IMR-90 (cell line): ENCODE measurements around the gene FAF1. TPM values are rescaled to one million over a fixed set of nuclear protein-coding genes. Genes with fewer than 3 reads are reported as not detected.

Experiments used
- ATAC-seq: fragments of 200-7000 bp; cut with Tn5 transposase; 2 replicates; pipeline ENCODE4 v1.9.1; 2020; ENCODE audit warnings: low read depth, mild to moderate bottlenecking, moderate library complexity
- BruUV-seq: library from RNA; stranded (reverse); fragments of 400-500 nt; replicated peaks from 2 replicates; lab custom pipeline; 2021; lab: Mats Ljungman, UMichigan
- CTCF ChIA-PET: fragments of 300-600 bp; formaldehyde crosslinking; extraction: SDS; loops from one replicate; lab custom pipeline; 2021; ENCODE audit warnings: antibody characterized with exemption; lab: Yijun Ruan, JAX
- POLR2A ChIA-PET: fragments of 300-600 bp; sonication (Branson Sonifier 250); formaldehyde crosslinking; loops from one replicate; lab custom pipeline; 2022; ENCODE audit warnings: antibody characterized with exemption; ENCODE audit not compliant: unreplicated experiment; lab: Charles Lee
- DNase-seq: peaks from one replicate; pipeline ENCODE4 v3.0.0; 2013
- H2AFZ ChIP-seq: replicated peaks from 2 replicates; pipeline ENCODE3; 2013; ENCODE audit warnings: low read length, mild to moderate bottlenecking; ENCODE audit not compliant: poor library complexity
- H2AK5ac ChIP-seq: 2 replicates; pipeline ENCODE4 v1.6.1; 2013; ENCODE audit warnings: low read depth, low read length, inconsistent platforms
- H2AK9ac ChIP-seq: replicated peaks from 2 replicates; pipeline ENCODE3; 2013; ENCODE audit warnings: mild to moderate bottlenecking, low read depth, low read length, moderate library complexity; ENCODE audit not compliant: poor library complexity
- H2BK120ac ChIP-seq: 2 replicates; pipeline ENCODE4 v1.6.1; 2013; ENCODE audit warnings: low read depth, low read length, inconsistent platforms
- H2BK15ac ChIP-seq: 3 replicates; pipeline ENCODE4 v1.6.1; 2013; ENCODE audit warnings: low read depth, low read length, inconsistent platforms
- H2BK20ac ChIP-seq: 2 replicates; pipeline ENCODE4 v1.6.1; 2013; ENCODE audit warnings: low read depth, mild to moderate bottlenecking, inconsistent platforms, low read length, moderate library complexity
- H2BK5ac ChIP-seq: 2 replicates; pipeline ENCODE4 v1.6.1; 2013; ENCODE audit warnings: mild to moderate bottlenecking, low read depth, low read length, inconsistent platforms; ENCODE audit not compliant: poor library complexity, severe bottlenecking
- H3K14ac ChIP-seq: replicated peaks from 2 replicates; pipeline ENCODE4 v1.6.1; 2013; ENCODE audit warnings: low read depth, low read length, inconsistent platforms
- H3K18ac ChIP-seq: 2 replicates; pipeline ENCODE4 v1.6.1; 2013; ENCODE audit warnings: low read depth, low read length, control low read depth
- H3K23ac ChIP-seq: 2 replicates; pipeline ENCODE4 v1.6.1; 2013; ENCODE audit warnings: low read depth, low read length, inconsistent platforms
- H3K27ac ChIP-seq: 2 replicates; pipeline ENCODE4 v1.5.1; 2013; ENCODE audit warnings: mild to moderate bottlenecking, control low read depth, low read length; ENCODE audit not compliant: insufficient read depth
- H3K27me3 ChIP-seq: 2 replicates; pipeline ENCODE4 v1.6.1; 2013; ENCODE audit warnings: low read length; ENCODE audit not compliant: control insufficient read depth, insufficient read depth
- H3K36me3 ChIP-seq: 2 replicates; pipeline ENCODE4 v1.6.1; 2013; ENCODE audit warnings: low read length, mixed read lengths; ENCODE audit not compliant: control insufficient read depth, insufficient read depth
- H3K4ac ChIP-seq: 2 replicates; pipeline ENCODE4 v1.6.1; 2013; ENCODE audit warnings: low read depth, low read length, inconsistent platforms
- H3K4me1 ChIP-seq: 2 replicates; pipeline ENCODE4 v1.6.1; 2013; ENCODE audit warnings: low read length, mixed read lengths; ENCODE audit not compliant: control insufficient read depth, insufficient read depth
- H3K4me2 ChIP-seq: 2 replicates; pipeline ENCODE4 v1.6.1; 2013; ENCODE audit warnings: low read depth, mild to moderate bottlenecking, control low read depth, low read length, moderate library complexity
- H3K4me3 ChIP-seq: 2 replicates; pipeline ENCODE4 v1.5.1; 2013; ENCODE audit warnings: low read depth, mild to moderate bottlenecking, control low read depth, low read length, moderate library complexity; ENCODE audit not compliant: insufficient read depth
- H3K56ac ChIP-seq: 2 replicates; pipeline ENCODE4 v1.6.1; 2013; ENCODE audit warnings: low read length, inconsistent platforms; ENCODE audit not compliant: insufficient read depth; ENCODE audit errors: extremely low read depth
- H3K79me1 ChIP-seq, 2 experiments: 2 replicates each; pipeline ENCODE4 v1.6.1; 2013; ENCODE audit warnings: low read length in 2 of 2, inconsistent platforms in 1 of 2, low read depth in 1 of 2
- H3K9ac ChIP-seq: 2 replicates; pipeline ENCODE4 v1.6.1; 2013; ENCODE audit warnings: low read depth, low read length, control low read depth
- H3K9me1 ChIP-seq: 2 replicates; pipeline ENCODE4 v1.6.1; 2013; ENCODE audit warnings: low read length, inconsistent platforms; ENCODE audit not compliant: insufficient read depth
- H3K9me3 ChIP-seq: 2 replicates; pipeline ENCODE4 v1.6.1; 2013; ENCODE audit warnings: low read length; ENCODE audit not compliant: control insufficient read depth, insufficient read depth
- H4K20me1 ChIP-seq: 2 replicates; pipeline ENCODE4 v1.6.1; 2013; ENCODE audit warnings: low read length, inconsistent platforms; ENCODE audit not compliant: insufficient read depth
- H4K5ac ChIP-seq: 2 replicates; pipeline ENCODE4 v1.6.1; 2013; ENCODE audit warnings: mild to moderate bottlenecking, low read depth, low read length, control low read depth
- H4K8ac ChIP-seq, 2 experiments: 2 replicates each; pipeline ENCODE4 v1.6.1; 2013; ENCODE audit warnings: low read depth in 2 of 2, low read length in 2 of 2, control low read depth in 1 of 2, inconsistent platforms in 1 of 2
- H4K91ac ChIP-seq: 2 replicates; pipeline ENCODE4 v1.6.1; 2013; ENCODE audit warnings: low read depth, low read length, inconsistent platforms; ENCODE audit not compliant: insufficient read depth
- BHLHE40 ChIP-seq: fragments of 150-350 bp; IDR thresholded peaks from 2 replicates; pipeline ENCODE4 v1.6.1; 2016; ENCODE audit warnings: mild to moderate bottlenecking, low read depth, low read length
- CEBPB ChIP-seq: IDR thresholded peaks from 2 replicates; pipeline ENCODE4 v1.6.1; 2012; ENCODE audit warnings: low read depth, low read length, improper control_type of control experiment
- CHD1 ChIP-seq: IDR thresholded peaks from 2 replicates; pipeline ENCODE4 v1.6.1; 2012; ENCODE audit warnings: low read depth, low read length, improper control_type of control experiment
- CTCF ChIP-seq: conservative IDR thresholded peaks from 2 replicates; pipeline ENCODE4 v1.5.1; 2012; ENCODE audit warnings: mild to moderate bottlenecking, low read depth, low read length, improper control_type of control experiment
- ELK1 ChIP-seq: fragments of 150-350 bp; IDR thresholded peaks from 2 replicates; pipeline ENCODE4 v1.6.1; 2016; ENCODE audit warnings: low read depth, mild to moderate bottlenecking, low read length, moderate library complexity, borderline replicate concordance
- FOS ChIP-seq: fragments of 150-350 bp; IDR thresholded peaks from 2 replicates; pipeline ENCODE4 v1.6.1; 2016; ENCODE audit warnings: low read depth, low read length
- MAFK ChIP-seq: IDR thresholded peaks from 2 replicates; pipeline ENCODE4 v1.6.1; 2012; ENCODE audit warnings: low read depth, low read length, improper control_type of control experiment
- MAZ ChIP-seq: IDR thresholded peaks from 2 replicates; pipeline ENCODE4 v1.6.1; 2012; ENCODE audit warnings: low read depth, mild to moderate bottlenecking, low read length, improper control_type of control experiment, moderate library complexity, borderline replicate concordance
- MXI1 ChIP-seq: IDR thresholded peaks from 2 replicates; pipeline ENCODE4 v1.6.1; 2012; ENCODE audit warnings: low read depth, mild to moderate bottlenecking, low read length, moderate library complexity, borderline replicate concordance
- NFE2L2 ChIP-seq: fragments of 150-350 bp; IDR thresholded peaks from 2 replicates; pipeline ENCODE4 v1.6.1; 2016; ENCODE audit warnings: low read depth, mild to moderate bottlenecking, low read length
- POLR2A ChIP-seq: IDR thresholded peaks from 2 replicates; pipeline ENCODE4 v1.6.1; 2012; ENCODE audit warnings: mild to moderate bottlenecking, low read depth, low read length
- RAD21 ChIP-seq: IDR thresholded peaks from 2 replicates; pipeline ENCODE4 v1.6.1; 2012; ENCODE audit warnings: low read length, improper control_type of control experiment
- RCOR1 ChIP-seq: IDR thresholded peaks from 2 replicates; pipeline ENCODE4 v1.6.1; 2012; ENCODE audit warnings: mild to moderate bottlenecking, low read length, improper control_type of control experiment; ENCODE audit not compliant: insufficient replicate concordance
- RFX5 ChIP-seq: IDR thresholded peaks from 2 replicates; pipeline ENCODE4 v1.8.0; 2012; ENCODE audit warnings: low read depth, mild to moderate bottlenecking, low read length, moderate library complexity
- SMC3 ChIP-seq: fragments of 150-350 bp; IDR thresholded peaks from 2 replicates; pipeline ENCODE4 v1.6.1; 2016; ENCODE audit warnings: low read depth, mild to moderate bottlenecking, antibody characterized with exemption, low read length, moderate library complexity
- USF2 ChIP-seq: fragments of 150-350 bp; IDR thresholded peaks from 2 replicates; pipeline ENCODE4 v1.6.1; 2017; ENCODE audit warnings: mild to moderate bottlenecking, antibody characterized with exemption, low read length, low read depth
- WGBS, 2 experiments: methylation state at CpG; one replicate each; pipeline versions ENCODE4 v1.1.5 to v1.1.7; 2013; ENCODE audit warnings: missing lambda C conversion rate in 2 of 2; ENCODE audit not compliant: insufficient read length in 1 of 2; ENCODE audit errors: extremely low coverage in 2 of 2; 5-methylcytosine and 5-hydroxymethylcytosine counted together
- dilution Hi-C: fragments of 300-500 bp; cut with HindIII; formaldehyde crosslinking; loops from one replicate; pipeline ENCODE4 v1.14.3; 2018; ENCODE audit warnings: low sequenced_read_pairs; ENCODE audit not compliant: unreplicated experiment
- in situ Hi-C: fragments of 300-500 bp; cut with MboI; formaldehyde crosslinking; loops from 3 replicates; pipeline ENCODE4 v1.14.3; 2019; ENCODE audit warnings: low sequenced_read_pairs, inconsistent platforms, mixed read lengths
- intact Hi-C: fragments of 100-400 bp; cut with micrococcal nuclease; formaldehyde crosslinking; loops from 2 replicates; pipeline ENCODE4 v1.10.0; 2022
- polyA plus RNA-seq, 3 experiments: library from polyadenylated mRNA; depleted of rRNA; stranded (reverse); fragments of >200 nt; gene quantifications; 2 replicates each; pipeline ENCODE4 v1.2.3, GENCODE V29; 2012; ENCODE audit warnings: low replicate concordance in 1 of 3
- total RNA-seq: library from RNA; depleted of rRNA; stranded (reverse); fragments of >200 nt; gene quantifications from 2 replicates; pipeline ENCODE4 v1.2.3, GENCODE V29; 2012

Gene FAF1
- total and polyA plus RNA-seq, 2 of the 4 experiments (the other 2 are of a cell fraction), result 18.8 to 72.9 TPM

DNA sequence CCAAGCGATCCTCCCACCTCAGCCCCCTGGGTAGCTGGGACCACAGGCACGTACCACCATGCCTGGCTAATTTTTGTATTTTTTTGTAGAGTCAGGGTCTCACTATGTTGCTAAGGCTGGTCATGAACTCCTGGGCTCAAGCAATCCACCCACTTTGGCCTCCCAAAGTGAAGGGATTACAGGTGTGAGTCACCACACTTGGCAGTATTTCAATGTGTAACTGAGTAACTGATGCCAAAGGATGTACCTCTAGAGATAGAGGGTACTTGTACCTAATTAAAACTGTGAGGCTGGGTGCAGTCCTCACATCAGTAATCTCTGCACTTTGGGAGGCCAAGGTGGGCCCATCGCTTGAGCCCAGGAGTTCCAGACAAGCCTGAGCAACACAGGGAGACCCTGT is 278.1 kb downstream of the FAF1 start:
- Histone ChIP-seq H3K9me3 (no peaks in the 10 kb centered on the region), H4K8ac (no peak overlapping the region), H2AK5ac (no peak overlapping the region), H3K56ac (no peak overlapping the region), H2AK9ac (no peak overlapping the region), H4K5ac (no peak overlapping the region), H2AFZ (no peak overlapping the region), H3K9ac (no peak overlapping the region), H3K4me2 (no peak overlapping the region), H3K4me3 (no peak overlapping the region), H2BK5ac (no peak overlapping the region), H3K79me1 (no peaks in the 10 kb centered on the region), H2BK20ac (no peak overlapping the region), H4K91ac (no peak overlapping the region), H2BK120ac (no peak overlapping the region), H3K18ac (no peak overlapping the region), H3K23ac (no peak overlapping the region), H3K14ac (no peak overlapping the region), H3K4me1 (no peaks in the 10 kb centered on the region), H3K4ac (no peak overlapping the region), H2BK15ac (no peak overlapping the region), H3K27ac (no peak overlapping the region), H3K9me1 (no peaks in the 10 kb centered on the region), H4K20me1 (no peaks in the 10 kb centered on the region), H3K27me3 (no peaks in the 10 kb centered on the region), H3K36me3 (no peaks in the 10 kb centered on the region; the same call in 1 of the 2 replicates)
- dilution Hi-C loops, result no loop called here
- intact Hi-C loops, result no loop called here
- WGBS, 2 experiments, result no CpG with 5 or more reads among the region's 3 CpGs
- no peak for ATAC-seq
- TF ChIP-seq USF2 (no peak), MXI1 (no peak), RFX5 (no peak), ELK1 (no peak), NFE2L2 (no peak), CTCF (no peak), CHD1 (no peak), RCOR1 (no peak), MAZ (no peak), RAD21 (no peak), MAFK (no peak), POLR2A (no peak), CEBPB (no peak), FOS (no peak), SMC3 (no peak), BHLHE40 (no peak)
- CTCF ChIA-PET, result interaction anchor here (0.8 kb wide), 1 partner anchor 38 kb away, joined by 3 read pairs; no protein-coding TSS in a partner anchor
- BruUV-seq, result no TSS peak
- POLR2A ChIA-PET, result no interaction called here
- in situ Hi-C loops, result no loop called here
- DNase-seq, result peak; percentile 44
